Measurements from ENCODE around the gene PUM2. TPM values are rescaled to one million over a fixed set of nuclear protein-coding genes. Genes with fewer than 3 reads are reported as not detected.

Gene PUM2
- total RNA-seq, 1 donor from 2014 or later = 123 TPM

GRCh38 chr2:20224164-20224715, 126.4 kb downstream of the PUM2 start:
- H3K9me3 Mint-ChIP-seq (ENCODE audit: low read depth) = no peaks in the 10 kb centered on the region
- TF ChIP-seq CTCF (IDR thresholded peaks at IDR 0.05; ENCODE audit: unreplicated experiment) = no peak
- H3K4me3 Mint-ChIP-seq (ENCODE audit: low read depth) = peak overlapping the region; percentile 16
- H3K27me3 Mint-ChIP-seq = peaks cover 10% of the 10 kb centered on the region
- H3K36me3 Mint-ChIP-seq (ENCODE audit: insufficient read depth) = no peaks in the 10 kb centered on the region
- H3K27ac Mint-ChIP-seq = no peak overlapping the region
- DNase-seq (ENCODE audit: low spot score, unreplicated experiment) = no peak
- peaks cover 20% of the 10 kb centered on the region for H3K4me1 Mint-ChIP-seq (ENCODE audit: low read depth)

- no peaks in the 10 kb centered on the region for H3K36me3 Mint-ChIP-seq (ENCODE audit: insufficient read depth)
- H3K27ac Mint-ChIP-seq = no peak overlapping the region
- TF ChIP-seq CTCF (IDR thresholded peaks at IDR 0.05; ENCODE audit: unreplicated experiment) = no peak
- H3K9me3 Mint-ChIP-seq (ENCODE audit: low read depth) = no peaks in the 10 kb centered on the region
- H3K27me3 Mint-ChIP-seq = peaks cover 6% of the 10 kb centered on the region
- peak; percentile 29 for DNase-seq (ENCODE audit: low spot score, unreplicated experiment)
- peak overlapping the region; percentile 73 for H3K4me3 Mint-ChIP-seq (ENCODE audit: low read depth)
- H3K4me1 Mint-ChIP-seq (ENCODE audit: low read depth) = peaks cover 20% of the 10 kb centered on the region
Observed at GRCh38 chr2:20223407-20224163, 127.1 kb downstream of the PUM2 start.

- H3K4me3 Mint-ChIP-seq (ENCODE audit: low read depth) = peak overlapping the region; percentile 73
- no peaks in the 10 kb centered on the region for H3K9me3 Mint-ChIP-seq (ENCODE audit: low read depth)
- peaks cover 5% of the 10 kb centered on the region for H3K27me3 Mint-ChIP-seq
- peak overlapping the region; percentile 62 for H3K27ac Mint-ChIP-seq
- TF ChIP-seq CTCF (IDR thresholded peaks at IDR 0.05; ENCODE audit: unreplicated experiment) = no peak
- H3K4me1 Mint-ChIP-seq (ENCODE audit: low read depth) = peaks cover 20% of the 10 kb centered on the region
- no peaks in the 10 kb centered on the region for H3K36me3 Mint-ChIP-seq (ENCODE audit: insufficient read depth)
- no peak for DNase-seq (ENCODE audit: low spot score, unreplicated experiment)
Observed at GRCh38 chr2:20222769-20223406, 127.8 kb downstream of the PUM2 start.

- no peak for TF ChIP-seq CTCF (IDR thresholded peaks at IDR 0.05; ENCODE audit: unreplicated experiment)
- Mint-ChIP-seq H3K4me3 (ENCODE audit: low read depth) (peak overlapping the region; percentile 63), H3K4me1 (ENCODE audit: low read depth) (peaks cover 20% of the 10 kb centered on the region), H3K9me3 (ENCODE audit: low read depth) (no peaks in the 10 kb centered on the region), H3K27me3 (no peaks in the 10 kb centered on the region), H3K36me3 (ENCODE audit: insufficient read depth) (no peaks in the 10 kb centered on the region), H3K27ac (peak overlapping the region; percentile 90)
- DNase-seq (ENCODE audit: low spot score, unreplicated experiment) = no peak
Observed at GRCh38 chr2:20222014-20222768, 128.5 kb downstream of the PUM2 start.

DNA sequence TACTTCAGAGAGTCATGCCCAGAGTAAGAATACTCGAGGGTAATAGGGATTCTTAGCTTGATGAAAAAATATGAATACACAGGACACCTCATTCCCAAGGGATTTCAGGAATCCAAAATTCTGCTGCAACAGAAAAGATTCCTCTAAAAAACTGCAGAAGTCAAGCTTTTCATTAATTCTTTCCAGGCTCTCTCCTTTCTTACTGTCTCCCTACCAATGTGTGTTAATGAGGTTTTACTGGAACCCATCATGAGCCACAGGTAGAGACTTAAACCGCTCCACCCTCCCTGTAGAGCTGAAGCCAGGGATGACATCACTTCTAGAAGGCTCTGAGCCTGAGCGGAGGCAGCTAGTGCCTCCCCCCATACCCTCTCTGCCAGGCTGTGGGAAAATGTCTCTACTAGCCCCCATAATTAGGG, 129.1 kb downstream of the PUM2 start:
- no peaks in the 10 kb centered on the region for H3K27me3 Mint-ChIP-seq
- peak overlapping the region; percentile 60 for H3K27ac Mint-ChIP-seq
- H3K4me1 Mint-ChIP-seq (ENCODE audit: low read depth) = peaks cover 20% of the 10 kb centered on the region
- TF ChIP-seq CTCF (IDR thresholded peaks at IDR 0.05; ENCODE audit: unreplicated experiment) = no peak
- H3K36me3 Mint-ChIP-seq (ENCODE audit: insufficient read depth) = no peaks in the 10 kb centered on the region
- H3K4me3 Mint-ChIP-seq (ENCODE audit: low read depth) = peak overlapping the region; percentile 63
- no peak for DNase-seq (ENCODE audit: low spot score, unreplicated experiment)
- no peaks in the 10 kb centered on the region for H3K9me3 Mint-ChIP-seq (ENCODE audit: low read depth)

All from progenitor cell of endocrine pancreas (in vitro differentiated cells).